ENCODE measurements around the gene ZSWIM3. TPM values are rescaled to one million over a fixed set of nuclear protein-coding genes. Genes with fewer than 3 reads are reported as not detected.

Gene ZSWIM3
- total and polyA plus RNA-seq, 2 of the 13 experiments (the other 11 are each of a cell fraction or from before 2014, with no cell fraction given), result 5.2 to 5.8 TPM

GRCh38 chr20:45857114-45857881 is at the start of gene ZSWIM3, which contains the start of gene ACOT8 (continued):
- TF ChIP-seq SAP130 (CRISPR knock-in tag; IDR thresholded peaks at IDR 0.05; ENCODE audit: low read depth) (peak; percentile 100), ZNF549 (CRISPR knock-in tag; IDR thresholded peaks at IDR 0.05) (peak; percentile 70; the same call in 1 of the 2 replicates), TBP (CRISPR knock-in tag; IDR thresholded peaks at IDR 0.05) (no peak), ZNF788 (CRISPR knock-in tag; IDR thresholded peaks at IDR 0.05; ENCODE audit: borderline replicate concordance) (peak; percentile 88), ZNF776 (CRISPR knock-in tag; IDR thresholded peaks at IDR 0.05) (peak; percentile 70; the same call in 1 of the 2 replicates), MLXIP (CRISPR knock-in tag; IDR thresholded peaks at IDR 0.05; ENCODE audit: borderline replicate concordance) (peak; percentile 47; the same call in 1 of the 2 replicates), AGO2 (optimal IDR thresholded peaks at IDR 0.05; ENCODE audit: low read depth, low read length) (no peak), ZNF512B (CRISPR knock-in tag; IDR thresholded peaks at IDR 0.05; ENCODE audit: borderline replicate concordance) (no peak), DRAP1 (CRISPR knock-in tag; IDR thresholded peaks at IDR 0.05) (peak; percentile 100), SPEN (CRISPR knock-in tag; IDR thresholded peaks at IDR 0.05; ENCODE audit: low read depth) (peak; percentile 92), ZNF670 (CRISPR knock-in tag; IDR thresholded peaks at IDR 0.05; ENCODE audit: borderline replicate concordance) (no peak), MIER3 (CRISPR knock-in tag; IDR thresholded peaks at IDR 0.05; ENCODE audit: borderline replicate concordance) (peak; percentile 67; the same call in 1 of the 2 replicates), THAP11 (CRISPR knock-in tag; IDR thresholded peaks at IDR 0.05) (peak; percentile 93), HNF4G (IDR thresholded peaks at IDR 0.05; ENCODE audit: borderline replicate concordance, low read depth, low read length) (peak; percentile 63), HNF4G (CRISPR knock-in tag; IDR thresholded peaks at IDR 0.05; ENCODE audit: borderline replicate concordance, low read depth) (peak; percentile 78), ZNF749 (CRISPR knock-in tag; IDR thresholded peaks at IDR 0.05; ENCODE audit: borderline replicate concordance) (0 out of 2 replicates have a peak, but pooled peaks have one; percentile 55), EED (CRISPR knock-in tag; IDR thresholded peaks at IDR 0.05) (peak; percentile 97), ZNF281 (CRISPR knock-in tag; IDR thresholded peaks at IDR 0.05; ENCODE audit: borderline replicate concordance) (peak; percentile 28; the same call in 1 of the 2 replicates), MTERF4 (CRISPR knock-in tag; IDR thresholded peaks at IDR 0.05) (0 out of 2 replicates have a peak, but pooled peaks have one; percentile 58)

All from HepG2 (cell line).